Naive thymus-derived CD8-positive, alpha-beta T cell (primary cell): Measurements from ENCODE around the gene RACK1. TPM values are rescaled to one million over a fixed set of nuclear protein-coding genes. Genes with fewer than 3 reads are reported as not detected.

Experiments
- ATAC-seq, 2 donors: fragments of 150-1000 bp; cut with Tn5 transposase in 1 of 2; sonication (Bioruptor Pico), chemical (Tn5 transposase) in 1 of 2; 1 replicate in 1 of 2; 2 replicates in 1 of 2; pipeline ENCODE4 v1.10.0; 2021; ENCODE audit warnings: mild to moderate bottlenecking in 2 of 2, moderate library complexity in 2 of 2
- POLR2A ChIA-PET: fragments of 350-600 bp; sonication (Branson Sonifier 250); formaldehyde crosslinking; loops from one replicate; lab custom pipeline; 2021; ENCODE audit warnings: antibody characterized with exemption; lab: Charles Lee
- DNase-seq, 10 donors: peaks; one replicate each; pipeline versions ENCODE4 v3.0.0 to v3.0.0-alpha.2; 2020 to 2022
- H3K27ac Mint-ChIP-seq, 10 donors: one replicate each; pipeline ENCODE4 v1.8.0; 2020 to 2022; ENCODE audit warnings: mild to moderate bottlenecking in 10 of 10, mixed read lengths in 10 of 10, moderate library complexity in 4 of 10, inconsistent platforms in 1 of 10
- H3K27me3 Mint-ChIP-seq, 5 donors: one replicate each; pipeline ENCODE4 v1.8.0; 2021 to 2022; ENCODE audit warnings: mixed read lengths in 5 of 5
- H3K36me3 Mint-ChIP-seq, 3 donors: one replicate each; pipeline ENCODE4 v1.8.0; 2020 to 2022; ENCODE audit warnings: mixed read lengths in 3 of 3, mild to moderate bottlenecking in 2 of 3, inconsistent platforms in 1 of 3
- H3K4me1 Mint-ChIP-seq, 4 donors: one replicate each; pipeline ENCODE4 v1.8.0; 2021 to 2022; ENCODE audit warnings: mixed read lengths in 4 of 4
- H3K4me3 Mint-ChIP-seq, 10 donors: one replicate each; pipeline ENCODE4 v1.8.0; 2020 to 2022; ENCODE audit warnings: mild to moderate bottlenecking in 10 of 10, mixed read lengths in 10 of 10, moderate library complexity in 6 of 10, inconsistent platforms in 1 of 10
- H3K9me3 Mint-ChIP-seq, 9 donors: one replicate each; pipeline ENCODE4 v1.8.0; 2020 to 2022; ENCODE audit warnings: mixed read lengths in 9 of 9, mild to moderate bottlenecking in 3 of 9, inconsistent platforms in 1 of 9, moderate library complexity in 1 of 9
- polyA plus RNA-seq, 3 donors: library from polyadenylated mRNA; unstranded; fragments of 300-500 nt; fragmentation: Illumina TruSeq; gene quantifications; one replicate each; pipeline ENCODE4 v1.2.3, GENCODE V29; 2021
- total RNA-seq, 8 experiments: library from RNA in 2 of 8; stranded (reverse) in 2 of 8; gene quantifications; one replicate each; pipeline ENCODE4 v1.2.3 and lab custom pipeline; 2021 to 2026

Gene RACK1
- total and polyA plus RNA-seq, 5 experiments from 2014 or later = 2,236 to 2,566 (median 2,449) TPM

DNA sequence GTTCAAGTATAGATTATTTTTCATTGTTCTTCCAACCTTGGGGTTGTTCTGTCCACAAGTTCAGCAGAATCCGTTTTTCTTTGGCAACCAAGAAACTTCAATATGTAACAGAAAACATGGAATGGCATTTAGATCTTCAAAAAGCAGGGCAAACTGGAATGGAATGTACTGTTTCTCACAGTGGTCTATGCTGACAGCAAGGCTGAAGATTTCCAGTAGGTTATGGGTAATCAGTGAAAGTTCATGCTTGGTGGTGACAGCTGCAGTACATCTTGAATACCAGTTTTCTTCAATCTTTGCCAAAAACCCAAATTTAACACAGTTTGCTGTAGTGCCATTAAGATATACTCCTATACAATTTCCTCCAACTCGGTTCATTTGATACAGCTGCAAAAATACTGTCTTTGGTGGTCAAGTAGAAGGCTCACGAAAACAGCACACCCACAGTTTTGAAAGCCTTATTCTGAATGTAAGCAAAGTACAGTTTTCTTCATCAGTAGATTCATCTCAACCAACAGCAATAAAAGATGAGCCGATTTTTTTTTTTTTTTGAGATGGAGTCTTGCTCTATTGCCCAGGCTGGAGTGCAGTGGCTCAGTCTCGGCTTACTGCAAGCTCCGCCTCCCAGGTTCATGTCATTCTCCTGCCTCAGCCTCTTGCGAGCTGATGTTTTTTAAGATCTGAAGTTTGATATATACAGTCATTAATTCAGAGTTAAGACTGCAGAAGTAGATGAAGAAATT is 12.3 kb upstream of the RACK1 start:
- no peak for ATAC-seq
- Mint-ChIP-seq H3K4me1 (peaks cover 38 to 81% (median 78%) of the 10 kb centered on the region in 4 donors), H3K4me3 (peak overlapping the region in 4 of 10 donors; percentile 22 to 60 (median 40))

DNA sequence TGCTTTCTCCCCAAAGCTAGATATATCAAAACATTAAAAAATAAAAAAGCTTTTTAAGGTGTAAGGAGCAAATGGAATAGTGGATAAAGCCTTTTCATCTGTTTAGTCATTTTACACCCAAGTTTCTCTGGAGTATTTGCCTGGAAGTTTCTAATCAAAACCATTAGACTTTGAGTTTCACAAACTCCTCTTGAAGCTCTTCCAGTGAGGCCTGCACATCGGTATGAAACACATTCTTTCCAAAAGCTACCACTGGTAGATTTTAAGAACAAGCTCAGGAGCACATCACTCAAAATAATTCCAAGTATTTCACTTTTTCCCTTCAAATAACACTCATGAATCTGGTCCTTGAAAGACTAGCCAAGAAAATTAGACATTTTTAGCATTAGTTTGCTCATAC is 11.6 kb upstream of the RACK1 start:
- Mint-ChIP-seq H3K27ac (peak overlapping the region in 3 of 10 donors; percentile 2 to 78 (median 42)), H3K4me3 (no peak overlapping the region), H3K27me3 (no peaks in the 10 kb centered on the region), H3K9me3 (no peaks in the 10 kb centered on the region), H3K4me1 (peaks cover 31 to 79% (median 77%) of the 10 kb centered on the region in 4 donors), H3K36me3 (peaks cover 0 to 52% (median 6%) of the 10 kb centered on the region in 3 donors)
- no peak for DNase-seq
- POLR2A ChIA-PET = interaction anchor here (0.8 to 9.8 kb wide), 3 partner anchors 10 to 71 kb away, joined by 3 to 284 read pairs (median 5); partner anchors contain the start of gene RACK1
- ATAC-seq = no peak

More for the DNA sequence above, 12.3 kb upstream of the RACK1 start:
- peaks cover 0 to 48% (median 6%) of the 10 kb centered on the region in 3 donors for H3K36me3 Mint-ChIP-seq
- DNase-seq = no peak
- H3K27ac Mint-ChIP-seq = peak overlapping the region in 6 of 10 donors; percentile 2 to 78 (median 46)
- H3K9me3 Mint-ChIP-seq = no peaks in the 10 kb centered on the region
- no peaks in the 10 kb centered on the region for H3K27me3 Mint-ChIP-seq
- POLR2A ChIA-PET = interaction anchor here (0.7 to 9.8 kb wide), 5 partner anchors 11 to 71 kb away, joined by 3 to 284 read pairs (median 4); partner anchors contain the start of gene RACK1

DNA sequence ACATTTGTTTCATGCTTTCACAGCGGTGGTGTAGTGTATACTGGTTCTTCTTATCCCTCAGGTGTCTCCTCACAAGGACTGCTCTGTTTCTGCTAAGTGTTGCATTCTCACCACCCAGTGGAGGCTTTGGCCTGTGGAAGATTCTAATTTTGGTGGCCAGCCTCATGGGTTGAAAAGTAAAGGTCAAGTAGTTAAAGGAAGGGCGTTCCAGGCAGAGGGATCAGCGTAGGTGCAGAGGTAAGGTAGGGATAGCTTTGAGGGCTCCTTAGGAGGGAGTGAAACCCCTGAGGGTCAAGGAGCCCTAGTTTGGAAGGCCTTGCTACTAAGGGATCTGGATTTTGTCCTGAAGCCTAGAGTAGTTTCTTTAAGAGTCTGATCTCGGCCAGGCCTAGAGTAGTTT is 4.6 kb upstream of the RACK1 start:
- Mint-ChIP-seq H3K36me3 (peaks cover 0 to 18% (median 1%) of the 10 kb centered on the region in 3 donors), H3K27ac (peak overlapping the region; percentile 78 to 96 (median 90)), H3K4me3 (peak overlapping the region; percentile 84 to 99 (median 94)), H3K4me1 (peaks cover 33 to 76% (median 73%) of the 10 kb centered on the region in 4 donors), H3K27me3 (no peaks in the 10 kb centered on the region), H3K9me3 (no peaks in the 10 kb centered on the region)
- no peak for ATAC-seq
- POLR2A ChIA-PET = interaction anchor here (9.8 to 15.4 kb wide), 3 partner anchors 10 to 58 kb away, joined by 87 to 284 read pairs (median 250); partner anchors contain the start of genes TRIM41 and TRIM52
- DNase-seq = no peak

DNA sequence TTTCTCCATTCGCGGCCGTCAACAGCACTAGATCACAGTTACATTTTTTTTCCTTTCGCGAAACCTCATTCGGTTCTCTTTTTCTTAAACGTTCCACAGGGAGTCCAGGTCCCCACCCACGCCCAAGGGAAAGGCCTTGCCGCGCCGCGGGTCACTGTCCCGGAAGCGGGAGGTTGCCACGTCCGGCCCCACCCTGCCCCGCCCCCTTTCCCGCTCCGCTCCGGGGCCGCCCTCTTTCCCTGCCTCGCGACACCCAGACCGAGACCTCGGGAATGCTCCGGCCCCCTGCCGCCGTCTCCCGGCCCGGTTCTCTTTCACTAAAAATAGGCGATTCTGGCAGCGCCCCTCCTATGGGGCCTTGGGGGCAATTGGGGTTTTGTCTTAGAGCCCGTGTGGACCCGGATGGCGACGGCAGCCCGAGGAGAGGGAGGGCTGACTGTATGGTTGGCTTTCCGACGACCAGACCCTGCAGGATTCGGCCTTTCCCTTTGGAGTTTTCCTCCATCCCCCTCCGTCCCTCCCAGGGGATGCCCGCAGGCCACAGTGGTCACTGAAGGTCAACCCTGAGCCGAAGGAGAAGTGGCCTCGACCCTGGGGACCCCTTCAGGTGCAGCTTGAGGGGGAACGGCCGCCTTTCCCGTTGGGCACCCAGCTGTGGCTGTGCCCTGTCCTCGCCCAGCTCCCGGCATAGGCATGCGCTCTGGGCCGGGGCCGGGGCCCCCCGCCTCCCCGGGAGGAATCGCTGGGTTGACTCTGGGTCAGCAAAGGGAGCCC is 2.8 kb upstream of the RACK1 start:
- Mint-ChIP-seq H3K4me3 (peak overlapping the region; percentile 88 to 99 (median 94)), H3K36me3 (peaks cover 3 to 25% (median 6%) of the 10 kb centered on the region in 3 donors), H3K4me1 (peaks cover 41 to 89% (median 81%) of the 10 kb centered on the region in 4 donors), H3K27ac (peak overlapping the region; percentile 94 to 99 (median 96)), H3K9me3 (no peaks in the 10 kb centered on the region), H3K27me3 (no peaks in the 10 kb centered on the region)
- POLR2A ChIA-PET = interaction anchor here (1.3 to 15.4 kb wide), 5 partner anchors 12 to 61 kb away, joined by 4 to 284 read pairs (median 87); partner anchors contain the start of genes TRIM41 and TRIM52
- ATAC-seq = peak; percentile 11 to 28
- DNase-seq = peak; percentile 26 to 79 (median 65)

DNA sequence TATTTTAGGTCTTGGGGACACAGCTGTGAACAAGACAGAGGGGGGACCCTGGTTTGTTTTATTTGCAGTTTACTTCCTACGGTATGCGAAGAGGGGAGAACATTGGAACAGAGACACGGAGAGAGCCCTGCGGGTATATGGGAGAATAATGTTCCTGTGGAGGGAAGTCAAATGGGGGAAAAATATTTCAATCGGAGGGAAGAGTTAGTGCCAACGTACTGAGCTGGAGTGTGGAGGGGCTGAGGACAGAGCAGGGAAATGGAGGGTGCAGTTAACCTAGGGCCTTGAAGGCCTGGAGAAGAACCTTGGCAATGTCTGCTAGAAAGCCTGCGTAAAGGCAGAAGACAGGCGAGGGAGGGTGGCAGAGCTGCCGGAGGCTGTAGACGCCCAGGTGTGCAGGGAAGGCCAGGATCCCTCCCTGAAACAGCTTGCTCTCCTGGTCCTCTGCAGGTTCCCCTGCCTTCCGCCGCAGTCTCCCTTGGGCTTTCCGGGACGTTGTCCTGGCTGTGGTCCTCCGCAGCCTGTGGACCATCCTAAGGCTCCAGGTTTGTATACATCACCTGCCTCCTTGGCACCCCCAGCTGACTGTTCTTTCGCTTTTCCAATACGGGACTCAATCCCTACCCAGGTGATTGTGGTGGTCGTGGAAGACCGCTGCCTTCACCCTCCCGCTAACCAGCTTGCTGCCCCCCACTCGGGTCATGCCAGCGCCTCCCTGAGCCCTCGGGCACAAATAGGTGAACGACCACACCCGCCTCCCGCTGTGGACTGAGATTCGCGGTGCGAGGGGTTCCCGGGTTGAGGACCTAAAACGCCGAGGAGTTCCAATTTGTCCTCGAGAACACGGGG is 1.9 kb upstream of the RACK1 start:
- POLR2A ChIA-PET = interaction anchor here (1.3 to 15.4 kb wide), 6 partner anchors 13 to 62 kb away, joined by 4 to 284 read pairs (median 46); partner anchors contain the start of genes TRIM41 and TRIM52
- Mint-ChIP-seq H3K4me3 (peak overlapping the region; percentile 88 to 99 (median 94)), H3K9me3 (no peaks in the 10 kb centered on the region), H3K4me1 (peaks cover 40 to 90% (median 82%) of the 10 kb centered on the region in 4 donors), H3K27ac (peak overlapping the region; percentile 94 to 99 (median 96)), H3K36me3 (peaks cover 3 to 30% (median 6%) of the 10 kb centered on the region in 3 donors), H3K27me3 (no peaks in the 10 kb centered on the region)
- DNase-seq (no peak), ATAC-seq (no peak)

DNA sequence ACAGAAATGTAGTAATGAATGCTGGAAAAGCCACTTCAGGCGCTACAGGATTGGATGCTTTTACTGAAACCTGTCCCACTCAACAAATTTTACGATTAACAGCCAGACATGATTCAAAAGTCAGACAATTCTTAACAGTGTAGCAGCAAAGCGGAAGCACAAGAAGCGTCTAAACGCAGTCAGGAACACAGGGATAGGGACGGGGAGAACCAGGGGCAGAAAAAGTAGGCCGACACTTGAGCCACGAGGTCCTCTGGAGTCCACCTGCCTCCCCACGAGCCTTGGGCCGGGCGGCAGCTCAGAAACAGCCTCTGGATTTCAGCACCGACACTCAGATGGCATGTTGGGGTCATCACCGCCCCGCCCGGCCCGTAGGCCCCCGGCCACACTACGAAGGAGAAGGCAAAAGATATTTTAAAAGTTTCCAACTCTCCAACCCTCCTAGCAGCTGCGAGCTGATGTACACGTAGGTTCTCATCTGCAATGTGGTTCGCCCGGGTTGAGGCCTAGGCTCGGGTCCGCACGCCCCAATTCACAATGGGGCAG is 615 bp downstream of the RACK1 start:
- POLR2A ChIA-PET = interaction anchor here (1.2 to 15.4 kb wide), 7 partner anchors 9 to 381 kb away, joined by 3 to 284 read pairs (median 20); partner anchors contain the start of genes TRIM41 and TRIM52
- peak in 3 of 10 donors; percentile 33 to 44 (median 40) for DNase-seq

DNA sequence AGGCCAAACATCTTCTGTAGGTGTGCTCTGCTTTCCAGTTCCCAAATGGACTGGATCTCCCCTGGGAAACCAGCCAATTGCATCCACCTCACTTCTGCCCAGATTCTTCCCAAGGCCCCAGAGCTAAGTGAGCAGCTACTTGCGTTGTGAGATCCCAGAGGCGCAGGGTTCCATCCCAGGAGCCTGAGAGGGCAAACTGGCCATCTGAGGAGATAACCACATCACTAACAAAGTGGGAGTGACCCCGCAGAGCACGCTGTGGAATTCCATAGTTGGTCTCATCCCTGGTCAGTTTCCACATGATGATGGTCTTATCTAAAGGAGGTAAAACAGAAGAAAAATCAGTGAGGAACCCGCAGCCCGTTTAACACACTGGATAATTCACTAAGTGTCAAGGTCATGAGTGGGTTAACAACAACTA is 1.7 kb downstream of the RACK1 start:
- Mint-ChIP-seq H3K36me3 (peaks cover 10 to 63% (median 20%) of the 10 kb centered on the region in 3 donors), H3K4me1 (peaks cover 30 to 72% (median 69%) of the 10 kb centered on the region in 4 donors), H3K4me3 (peak overlapping the region; percentile 96 to 100 (median 99)), H3K27ac (peak overlapping the region; percentile 94 to 99 (median 98)), H3K9me3 (no peaks in the 10 kb centered on the region), H3K27me3 (no peaks in the 10 kb centered on the region)
- POLR2A ChIA-PET = interaction anchor here (1.2 to 15.4 kb wide), 5 partner anchors 11 to 380 kb away, joined by 3 to 284 read pairs (median 87); partner anchors contain the start of genes TRIM41 and TRIM52
- ATAC-seq = no peak
- no peak for DNase-seq

More for the DNA sequence above, 615 bp downstream of the RACK1 start:
- Mint-ChIP-seq H3K27ac (peak overlapping the region; percentile 94 to 99 (median 98)), H3K4me1 (peaks cover 34 to 77% (median 74%) of the 10 kb centered on the region in 4 donors), H3K9me3 (no peaks in the 10 kb centered on the region), H3K36me3 (peaks cover 10 to 53% (median 14%) of the 10 kb centered on the region in 3 donors), H3K27me3 (no peaks in the 10 kb centered on the region), H3K4me3 (peak overlapping the region; percentile 96 to 100 (median 99))
- ATAC-seq = peak; percentile 21

DNA sequence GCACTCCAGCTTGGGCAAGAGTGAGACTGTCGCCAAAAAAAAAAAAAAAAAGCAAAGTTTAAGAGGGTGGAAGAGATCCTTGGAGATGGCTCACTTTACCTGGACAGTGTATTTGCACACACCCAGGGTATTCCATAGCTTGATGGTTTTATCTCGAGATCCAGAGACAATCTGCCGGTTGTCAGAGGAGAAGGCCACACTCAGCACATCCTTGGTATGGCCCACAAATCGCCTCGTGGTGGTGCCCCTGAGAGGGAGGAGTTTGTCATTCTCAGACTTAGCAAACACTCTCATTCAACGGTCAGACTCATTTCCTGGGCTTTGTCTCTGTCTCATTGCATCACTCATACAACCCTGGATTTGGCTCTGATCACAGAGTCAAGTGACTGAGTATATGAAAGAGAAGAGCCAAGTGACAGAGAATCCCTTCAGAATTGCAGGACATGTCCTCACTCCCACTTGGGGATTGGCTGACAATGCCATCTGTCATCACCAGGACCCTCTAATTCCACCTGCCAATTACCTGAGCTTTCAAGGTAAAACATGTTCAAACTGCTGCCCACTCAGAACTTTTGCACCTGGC is 2.2 kb downstream of the RACK1 start:
- Mint-ChIP-seq H3K27ac (peak overlapping the region; percentile 94 to 99 (median 98)), H3K36me3 (peaks cover 10 to 69% (median 26%) of the 10 kb centered on the region in 3 donors), H3K9me3 (no peaks in the 10 kb centered on the region), H3K27me3 (no peaks in the 10 kb centered on the region), H3K4me1 (peaks cover 29 to 70% (median 67%) of the 10 kb centered on the region in 4 donors), H3K4me3 (peak overlapping the region; percentile 96 to 100 (median 99))
- POLR2A ChIA-PET = interaction anchor here (0.7 to 15.4 kb wide), 5 partner anchors 11 to 82 kb away, joined by 4 to 284 read pairs (median 87); partner anchors contain the start of genes TRIM41 and TRIM52
- peak in 1 of 10 donors; percentile 27 for DNase-seq
- ATAC-seq = no peak

DNA sequence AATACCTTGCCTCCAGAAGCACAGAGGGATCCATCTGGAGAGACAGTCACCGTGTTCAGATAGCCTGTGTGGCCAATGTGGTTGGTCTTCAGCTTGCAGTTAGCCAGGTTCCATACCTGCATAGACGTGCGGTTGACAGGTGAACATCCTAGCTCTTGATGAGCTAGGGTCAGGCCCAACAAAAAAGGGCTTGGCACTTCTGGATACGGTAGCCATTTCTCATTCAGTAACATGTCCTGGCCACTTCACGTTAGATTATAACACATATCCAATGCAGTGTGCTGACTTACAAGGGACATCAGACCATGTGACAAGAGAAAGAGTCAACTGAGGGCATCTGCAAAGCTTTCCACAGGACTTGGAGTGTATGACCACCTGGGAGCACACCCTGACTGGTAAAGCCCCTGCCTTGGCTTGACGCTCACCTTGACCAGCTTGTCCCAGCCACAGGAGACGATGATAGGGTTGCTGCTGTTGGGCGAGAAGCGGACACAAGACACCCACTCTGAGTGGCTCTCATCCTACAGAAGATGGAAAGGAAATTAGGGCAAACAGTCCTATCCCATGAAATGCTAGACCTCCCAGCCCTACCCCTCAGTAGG is 4.5 kb downstream of the RACK1 start:
- H3K4me1 Mint-ChIP-seq = peaks cover 22 to 54% (median 48%) of the 10 kb centered on the region in 4 donors
- H3K27me3 Mint-ChIP-seq = no peaks in the 10 kb centered on the region
- no peaks in the 10 kb centered on the region for H3K9me3 Mint-ChIP-seq
- peak overlapping the region; percentile 31 to 86 (median 68) for H3K27ac Mint-ChIP-seq
- POLR2A ChIA-PET = interaction anchor here (1.0 to 15.4 kb wide), 5 partner anchors 10 to 49 kb away, joined by 3 to 284 read pairs (median 87); partner anchors contain the start of genes TRIM41, TRIM52 and TRIM7
- H3K4me3 Mint-ChIP-seq = peak overlapping the region in 3 of 10 donors; percentile 18 to 36 (median 26)
- ATAC-seq (no peak), DNase-seq (no peak)
- peaks cover 10 to 89% (median 29%) of the 10 kb centered on the region in 3 donors for H3K36me3 Mint-ChIP-seq
